ENCODE results near the gene RNASE8. TPM values are rescaled to one million over a fixed set of nuclear protein-coding genes. Genes with fewer than 3 reads are reported as not detected.
A peak's percentile ranks its signal among the peaks of the same experiment; 100 is the strongest.

Gene RNASE8
- total and polyA plus RNA-seq, 10 of the 15 experiments (the other 5 are each of a cell fraction or from before 2014, with no cell fraction given) = not detected

GRCh38 chr14:21103710-21104447 is 46.3 kb downstream of the RNASE8 start (continued):
- TF ChIP-seq RELB (IDR thresholded peaks at IDR 0.05; ENCODE audit: low read depth) = peak; percentile 98

DNA sequence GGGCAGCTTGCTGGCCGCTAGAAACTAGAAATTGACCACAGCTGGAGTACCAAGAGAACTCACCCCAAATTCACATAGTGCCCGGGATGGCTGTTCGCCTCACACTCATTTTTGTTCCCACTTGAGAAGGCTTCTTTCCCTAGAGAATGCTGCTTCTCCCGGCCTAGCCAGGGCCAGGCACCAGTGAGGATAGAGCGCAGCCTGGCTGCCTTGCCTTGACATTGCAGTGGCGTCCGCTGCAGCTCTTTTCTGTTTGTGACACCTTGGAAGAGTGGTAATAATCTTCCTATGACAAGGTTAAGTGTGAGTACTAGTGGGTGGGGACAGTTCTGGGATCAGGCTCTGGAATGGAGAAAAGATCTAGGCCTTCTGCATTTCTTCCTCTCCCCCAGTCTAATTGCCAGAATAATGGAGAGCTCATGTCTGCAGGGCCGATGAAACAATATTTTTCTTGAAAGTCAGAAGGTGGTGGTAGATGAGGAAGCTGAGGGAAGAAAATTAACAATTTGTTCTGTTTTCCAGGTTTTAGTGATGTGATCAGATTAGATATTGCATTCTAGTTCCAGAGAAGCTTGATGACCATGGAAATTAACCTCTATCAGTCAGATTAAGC is 46.9 kb downstream of the RNASE8 start:
- Histone ChIP-seq H3K27me3 (replicated peaks in 1 of 2; ENCODE audit: control insufficient read depth in 2 of 2, insufficient read depth in 2 of 2, low read length in 1 of 2) (no peaks in the 10 kb centered on the region; a peak in 1 of 4 replicates), H3K27ac (ENCODE audit: control insufficient read depth, insufficient read depth) (peak overlapping the region; percentile 92), H2AFZ (ENCODE audit: control insufficient read depth, low read depth, low read length) (peak overlapping the region; percentile 96), H3K9ac (ENCODE audit: control insufficient read depth, insufficient read depth, low read length) (peak overlapping the region; percentile 93), H3K36me3 (ENCODE audit: control insufficient read depth in 2 of 2, insufficient read depth in 2 of 2, low read length in 1 of 2) (no peaks in the 10 kb centered on the region), H3K4me2 (ENCODE audit: control insufficient read depth, insufficient read depth) (peak overlapping the region; percentile 89), H3K79me2 (ENCODE audit: control insufficient read depth, insufficient read depth, low read length) (no peaks in the 10 kb centered on the region; the same call in 1 of the 2 replicates), H4K20me1 (ENCODE audit: control insufficient read depth, insufficient read depth) (no peaks in the 10 kb centered on the region), H3K4me3 (peak overlapping the region; percentile 76), H3K9me3 (replicated peaks; ENCODE audit: control insufficient read depth, insufficient read depth, low read length) (no peaks in the 10 kb centered on the region), H3K4me1 (ENCODE audit: control insufficient read depth, insufficient read depth, low read length) (peaks cover 29% of the 10 kb centered on the region)
- peak; percentile 67 for ATAC-seq
- ChIA-PET SMC1A (ENCODE audit: uncharacterized antibody, unreplicated experiment) (interaction anchor here (0.6 to 8.3 kb wide), 19 partner anchors 10 to 452 kb away, joined by 3 to 99 read pairs (median 4); partner anchors contain the start of genes ARHGEF40 and SLC39A2), CTCF (interaction anchor here (0.6 to 10.6 kb wide), 37 partner anchors 10 to 517 kb away, joined by 3 to 253 read pairs (median 5); partner anchors contain the start of genes ARHGEF40, RNASE13 and RNASE6), RAD21 (ENCODE audit: unreplicated experiment) (interaction anchor here (0.7 to 5.4 kb wide), 13 partner anchors 9 to 350 kb away, joined by 3 to 70 read pairs (median 4); partner anchors contain the start of gene ARHGEF40), POLR2A (interaction anchor here (0.7 to 4.1 kb wide), 6 partner anchors 9 to 406 kb away, joined by 3 to 21 read pairs (median 4); partner anchors contain the start of genes ARHGEF40 and METTL3)
- intact Hi-C loops (cut with micrococcal nuclease; ENCODE audit: unreplicated experiment) (loop anchor here (1.0 to 5.0 kb wide), 2 partner anchors 33 to 762 kb away; partner anchors contain the start of gene PARP2), in situ Hi-C loops (cut with MboI) (loop anchor here (5.0 kb wide), 1 partner anchor 87 kb away; no protein-coding TSS in a partner anchor)
- DNase-seq (ENCODE audit: low read depth, low spot score) = no peak
- TSS peak; percentile 97 for BruUV-seq (replicated peaks)
- 13% methylated on average over 8 of the region's 8 CpGs for WGBS (ENCODE audit: insufficient coverage, insufficient replicate concordance, low lambda C conversion rate, missing lambda C conversion rate)
- FAIRE-seq = peak; percentile 56
- 0 out of 2 replicates have a peak, but pooled peaks have one; percentile 41 for TF ChIP-seq RCOR1 (conservative IDR thresholded peaks at IDR 0.05; ENCODE audit: low read depth, low read length)
- TF ChIP-seq, protein P1, sequence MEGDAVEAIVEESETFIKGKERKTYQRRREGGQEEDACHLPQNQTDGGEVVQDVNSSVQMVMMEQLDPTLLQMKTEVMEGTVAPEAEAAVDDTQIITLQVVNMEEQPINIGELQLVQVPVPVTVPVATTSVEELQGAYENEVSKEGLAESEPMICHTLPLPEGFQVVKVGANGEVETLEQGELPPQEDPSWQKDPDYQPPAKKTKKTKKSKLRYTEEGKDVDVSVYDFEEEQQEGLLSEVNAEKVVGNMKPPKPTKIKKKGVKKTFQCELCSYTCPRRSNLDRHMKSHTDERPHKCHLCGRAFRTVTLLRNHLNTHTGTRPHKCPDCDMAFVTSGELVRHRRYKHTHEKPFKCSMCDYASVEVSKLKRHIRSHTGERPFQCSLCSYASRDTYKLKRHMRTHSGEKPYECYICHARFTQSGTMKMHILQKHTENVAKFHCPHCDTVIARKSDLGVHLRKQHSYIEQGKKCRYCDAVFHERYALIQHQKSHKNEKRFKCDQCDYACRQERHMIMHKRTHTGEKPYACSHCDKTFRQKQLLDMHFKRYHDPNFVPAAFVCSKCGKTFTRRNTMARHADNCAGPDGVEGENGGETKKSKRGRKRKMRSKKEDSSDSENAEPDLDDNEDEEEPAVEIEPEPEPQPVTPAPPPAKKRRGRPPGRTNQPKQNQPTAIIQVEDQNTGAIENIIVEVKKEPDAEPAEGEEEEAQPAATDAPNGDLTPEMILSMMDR (IDR thresholded peaks at IDR 0.05 in 2 of 3, conservative IDR thresholded peaks at IDR 0.05 in 1 of 3; ENCODE audit: control insufficient read depth in 2 of 3, extremely low read depth in 1 of 3, insufficient read depth in 1 of 3, low read depth in 3 of 3, low read length in 3 of 3) = peak; percentile 95 to 98 (median 95)
- TF ChIP-seq ZNF687 (IDR thresholded peaks at IDR 0.05) = 0 out of 2 replicates have a peak, but pooled peaks have one; percentile 21
- TF ChIP-seq PML (IDR thresholded peaks at IDR 0.05; ENCODE audit: low read length) = no peak
- peak; percentile 47; the same call in 1 of the 2 replicates for TF ChIP-seq MXI1 (IDR thresholded peaks at IDR 0.05; ENCODE audit: low read depth, low read length)
- TF ChIP-seq EED (IDR thresholded peaks at IDR 0.05; ENCODE audit: low read depth) = peak; percentile 46; the same call in 1 of the 2 replicates
- 0 out of 2 replicates have a peak, but pooled peaks have one; percentile 30 for TF ChIP-seq CHD2 (IDR thresholded peaks at IDR 0.05; ENCODE audit: borderline replicate concordance, low read depth, low read length)
- TF ChIP-seq, protein P2, sequence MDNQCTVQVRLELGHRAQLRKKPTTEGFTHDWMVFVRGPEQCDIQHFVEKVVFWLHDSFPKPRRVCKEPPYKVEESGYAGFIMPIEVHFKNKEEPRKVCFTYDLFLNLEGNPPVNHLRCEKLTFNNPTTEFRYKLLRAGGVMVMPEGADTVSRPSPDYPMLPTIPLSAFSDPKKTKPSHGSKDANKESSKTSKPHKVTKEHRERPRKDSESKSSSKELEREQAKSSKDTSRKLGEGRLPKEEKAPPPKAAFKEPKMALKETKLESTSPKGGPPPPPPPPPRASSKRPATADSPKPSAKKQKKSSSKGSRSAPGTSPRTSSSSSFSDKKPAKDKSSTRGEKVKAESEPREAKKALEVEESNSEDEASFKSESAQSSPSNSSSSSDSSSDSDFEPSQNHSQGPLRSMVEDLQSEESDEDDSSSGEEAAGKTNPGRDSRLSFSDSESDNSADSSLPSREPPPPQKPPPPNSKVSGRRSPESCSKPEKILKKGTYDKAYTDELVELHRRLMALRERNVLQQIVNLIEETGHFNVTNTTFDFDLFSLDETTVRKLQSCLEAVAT (IDR thresholded peaks at IDR 0.05) = no peak

Data from GM12878 (cell line).